ENCODE results near the gene DDX47. TPM values are rescaled to one million over a fixed set of nuclear protein-coding genes. Genes with fewer than 3 reads are reported as not detected.
"Not testable (repeated sequence)": the region's sequence is repeated elsewhere in the genome, so short reads cannot be mapped to it uniquely, and the experiment has no call there.

Gene DDX47
- total and polyA plus RNA-seq, 2 donors (not counting 1 experiment from before 2014, with no cell fraction given), result 50.1 to 93.7 TPM

GRCh38 chr12:12839873-12840579 lies 26.9 kb downstream of the DDX47 start:
- Histone ChIP-seq H4K20me1 (ENCODE audit: control insufficient read depth, insufficient read depth, low read length, poor library complexity, severe bottlenecking) (no peaks in the 10 kb centered on the region), H2AFZ (ENCODE audit: insufficient read depth, low read depth, low read length, poor library complexity, severe bottlenecking) (no peak overlapping the region), H3K36me3 (replicated peaks in 1 of 2; ENCODE audit: control extremely low read depth in 1 of 2, control insufficient read depth in 1 of 2, extremely low read depth in 1 of 2, insufficient read depth in 2 of 2, low read length in 1 of 2) (peaks cover 1 to 3% of the 10 kb centered on the region in 2 experiments), H3K4me3 (ENCODE audit: control extremely low read depth in 1 of 5, extremely low read depth in 1 of 5, insufficient read depth in 1 of 5, low read depth in 2 of 5, low read length in 4 of 5) (no peak overlapping the region), H3K27me3 (replicated peaks in 1 of 4; ENCODE audit: control extremely low read depth in 1 of 4, control insufficient read depth in 3 of 4, insufficient read depth in 4 of 4, low read length in 3 of 4) (no peaks in the 10 kb centered on the region), H3K4me2 (replicated peaks; ENCODE audit: low read depth, low read length, poor library complexity, severe bottlenecking) (no peak overlapping the region), H3K9me3 (ENCODE audit: control extremely low read depth in 1 of 3, control insufficient read depth in 2 of 3, insufficient read depth in 1 of 3, low read length in 2 of 3) (no peaks in the 10 kb centered on the region), H3K9ac (ENCODE audit: low read length) (no peak overlapping the region), H3K27ac (ENCODE audit: low read length in 2 of 2) (no peak overlapping the region), H3K79me2 (ENCODE audit: control insufficient read depth, insufficient read depth, low read length) (no peaks in the 10 kb centered on the region), H3K4me1 (ENCODE audit: control insufficient read depth in 2 of 2, insufficient read depth in 2 of 2, low read length in 2 of 2) (peaks cover 0 to 4% of the 10 kb centered on the region in 2 donors)
- CTCF ChIA-PET, result no interaction called here
- 92% methylated on average over 2 of the region's 5 CpGs for WGBS (ENCODE audit: insufficient coverage)
- Mint-ChIP-seq H3K27ac (no peak overlapping the region), H3K4me3 (no peak overlapping the region), H3K27me3 (no peaks in the 10 kb centered on the region), H3K4me1 (peaks cover 5% of the 10 kb centered on the region), H3K9me3 (ENCODE audit: insufficient read depth) (no peaks in the 10 kb centered on the region)
- ATAC-seq (ENCODE audit: low read depth) (no peak), DNase-seq (no peak)
- intact Hi-C loops (cut with micrococcal nuclease), result no loop called here
- POLR2A ChIA-PET, result no interaction called here
- TF ChIP-seq EZH2 (IDR thresholded peaks at IDR 0.05; ENCODE audit: borderline replicate concordance, insufficient read depth, low read depth, low read length, poor library complexity, severe bottlenecking), result no peak
- TF ChIP-seq CTCF (IDR thresholded peaks at IDR 0.05), result no peak

GRCh38 chr12:12840580-12840899 lies 27.4 kb downstream of the DDX47 start:
- no peak for TF ChIP-seq EZH2 (IDR thresholded peaks at IDR 0.05; ENCODE audit: borderline replicate concordance, insufficient read depth, low read depth, low read length, poor library complexity, severe bottlenecking)
- TF ChIP-seq CTCF (IDR thresholded peaks at IDR 0.05), result no peak
- H3K4me2 ChIP-seq (replicated peaks; ENCODE audit: low read depth, low read length, poor library complexity, severe bottlenecking), result no peak overlapping the region
- H3K27me3 Mint-ChIP-seq, result no peaks in the 10 kb centered on the region
- ChIA-PET CTCF (no interaction called here), POLR2A (no interaction called here)
- peaks cover 5% of the 10 kb centered on the region for H3K4me1 Mint-ChIP-seq
- H3K4me3 ChIP-seq (ENCODE audit: control extremely low read depth in 1 of 5, extremely low read depth in 1 of 5, insufficient read depth in 1 of 5, low read depth in 2 of 5, low read length in 4 of 5), result no peak overlapping the region
- H3K79me2 ChIP-seq (ENCODE audit: control insufficient read depth, insufficient read depth, low read length), result no peaks in the 10 kb centered on the region
- H3K36me3 ChIP-seq (replicated peaks in 1 of 2; ENCODE audit: control extremely low read depth in 1 of 2, control insufficient read depth in 1 of 2, extremely low read depth in 1 of 2, insufficient read depth in 2 of 2, low read length in 1 of 2), result peaks cover 0 to 1% of the 10 kb centered on the region in 2 experiments
- no peak overlapping the region for H3K27ac Mint-ChIP-seq
- 95% methylated on average over 3 of the region's 5 CpGs for WGBS (ENCODE audit: insufficient coverage)
- ATAC-seq (ENCODE audit: low read depth), result no peak
- no peaks in the 10 kb centered on the region for H3K9me3 ChIP-seq (ENCODE audit: control extremely low read depth in 1 of 3, control insufficient read depth in 2 of 3, insufficient read depth in 1 of 3, low read length in 2 of 3)
- no peaks in the 10 kb centered on the region for H4K20me1 ChIP-seq (ENCODE audit: control insufficient read depth, insufficient read depth, low read length, poor library complexity, severe bottlenecking)
- no peak overlapping the region for H3K27ac ChIP-seq (ENCODE audit: low read length in 2 of 2)
- peaks cover 0 to 4% of the 10 kb centered on the region in 2 donors for H3K4me1 ChIP-seq (ENCODE audit: control insufficient read depth in 2 of 2, insufficient read depth in 2 of 2, low read length in 2 of 2)
- no peak overlapping the region for H3K4me3 Mint-ChIP-seq
- intact Hi-C loops (cut with micrococcal nuclease), result no loop called here
- H2AFZ ChIP-seq (ENCODE audit: insufficient read depth, low read depth, low read length, poor library complexity, severe bottlenecking), result no peak overlapping the region
- no peaks in the 10 kb centered on the region for H3K27me3 ChIP-seq (replicated peaks in 1 of 4; ENCODE audit: control extremely low read depth in 1 of 4, control insufficient read depth in 3 of 4, insufficient read depth in 4 of 4, low read length in 3 of 4)
- DNase-seq, result no peak
- H3K9me3 Mint-ChIP-seq (ENCODE audit: insufficient read depth), result no peaks in the 10 kb centered on the region
- H3K9ac ChIP-seq (ENCODE audit: low read length), result no peak overlapping the region

GRCh38 chr12:12841428-12841827 lies 28.3 kb downstream of the DDX47 start:
- ATAC-seq (ENCODE audit: low read depth); H3K36me3 ChIP-seq (replicated peaks in 1 of 2; ENCODE audit: control extremely low read depth in 1 of 2, control insufficient read depth in 1 of 2, extremely low read depth in 1 of 2, insufficient read depth in 2 of 2, low read length in 1 of 2); POLR2A ChIA-PET; H2AFZ ChIP-seq (ENCODE audit: insufficient read depth, low read depth, low read length, poor library complexity, severe bottlenecking); DNase-seq; H3K9me3 ChIP-seq (ENCODE audit: control extremely low read depth in 1 of 3, control insufficient read depth in 2 of 3, insufficient read depth in 1 of 3, low read length in 2 of 3); H3K27me3 ChIP-seq (replicated peaks in 1 of 4; ENCODE audit: control extremely low read depth in 1 of 4, control insufficient read depth in 3 of 4, insufficient read depth in 4 of 4, low read length in 3 of 4); H3K27ac Mint-ChIP-seq; H3K9ac ChIP-seq (ENCODE audit: low read length); H4K20me1 ChIP-seq (ENCODE audit: control insufficient read depth, insufficient read depth, low read length, poor library complexity, severe bottlenecking); H3K4me3 ChIP-seq (ENCODE audit: control extremely low read depth in 1 of 5, extremely low read depth in 1 of 5, insufficient read depth in 1 of 5, low read depth in 2 of 5, low read length in 4 of 5); H3K79me2 ChIP-seq (ENCODE audit: control insufficient read depth, insufficient read depth, low read length); H3K27me3 Mint-ChIP-seq; H3K4me1 ChIP-seq (ENCODE audit: control insufficient read depth in 2 of 2, insufficient read depth in 2 of 2, low read length in 2 of 2); H3K4me3 Mint-ChIP-seq; H3K4me2 ChIP-seq (replicated peaks; ENCODE audit: low read depth, low read length, poor library complexity, severe bottlenecking); intact Hi-C loops (cut with micrococcal nuclease); H3K9me3 Mint-ChIP-seq (ENCODE audit: insufficient read depth); H3K27ac ChIP-seq (ENCODE audit: low read length in 2 of 2); H3K4me1 Mint-ChIP-seq: not testable (repeated sequence)
- CTCF ChIA-PET, result interaction anchor here (0.7 kb wide), 1 partner anchor 66 kb away, joined by 3 read pairs; no protein-coding TSS in a partner anchor
- 100% methylated on average over 5 of the region's 13 CpGs for WGBS (ENCODE audit: insufficient coverage)

Data from B cell (primary cell).